Upper lobe of left lung (tissue), 4 donors: Measurements from ENCODE around the gene OTOP1.

Experiments used
- CTCF ChIP-seq, 6 experiments: fragments of 450-650 bp in 4 of 6; fragments of 200-600 bp in 2 of 6; sonication (generic) in 2 of 6; IDR thresholded peaks; one replicate each; pipeline ENCODE4 v1.5.1; 2016 to 2019; ENCODE audit warnings: antibody characterized with exemption in 6 of 6
- EP300 ChIP-seq, 4 donors: sonication (generic); formaldehyde crosslinking; IDR thresholded peaks; one replicate each; pipeline ENCODE4 v1.5.1; 2017; ENCODE audit warnings: antibody characterized with exemption in 4 of 4, control low read depth in 2 of 4
- POLR2A ChIP-seq, 4 donors: fragments of 450-650 bp; IDR thresholded peaks; one replicate each; pipeline ENCODE4 v1.5.1; 2016 to 2017; ENCODE audit warnings: antibody characterized with exemption in 4 of 4, mild to moderate bottlenecking in 2 of 4
- POLR2AphosphoS5 ChIP-seq, 2 donors: sonication (generic); formaldehyde crosslinking; IDR thresholded peaks; one replicate each; pipeline ENCODE4 v1.5.1; 2017; ENCODE audit warnings: antibody characterized with exemption in 2 of 2

- no peak for TF ChIP-seq EP300 (IDR thresholded peaks at IDR 0.05)
- TF ChIP-seq CTCF (IDR thresholded peaks at IDR 0.05) = no peak
- no peak for TF ChIP-seq POLR2AphosphoS5 (IDR thresholded peaks at IDR 0.05)
- TF ChIP-seq POLR2A (IDR thresholded peaks at IDR 0.05) = no peak
Observed at GRCh38 chr4:4233610-4234009, 6.9 kb upstream of the OTOP1 start.
